CD4-positive, alpha-beta T cell treated with Interleukin-15 for 1 hour (primary cell): ENCODE results near the gene LCK.

ENCODE experiments used
- DNase-seq: peaks from one replicate; pipeline ENCODE4 v3.0.0-alpha.2; 2020

LCK gene

DNA sequence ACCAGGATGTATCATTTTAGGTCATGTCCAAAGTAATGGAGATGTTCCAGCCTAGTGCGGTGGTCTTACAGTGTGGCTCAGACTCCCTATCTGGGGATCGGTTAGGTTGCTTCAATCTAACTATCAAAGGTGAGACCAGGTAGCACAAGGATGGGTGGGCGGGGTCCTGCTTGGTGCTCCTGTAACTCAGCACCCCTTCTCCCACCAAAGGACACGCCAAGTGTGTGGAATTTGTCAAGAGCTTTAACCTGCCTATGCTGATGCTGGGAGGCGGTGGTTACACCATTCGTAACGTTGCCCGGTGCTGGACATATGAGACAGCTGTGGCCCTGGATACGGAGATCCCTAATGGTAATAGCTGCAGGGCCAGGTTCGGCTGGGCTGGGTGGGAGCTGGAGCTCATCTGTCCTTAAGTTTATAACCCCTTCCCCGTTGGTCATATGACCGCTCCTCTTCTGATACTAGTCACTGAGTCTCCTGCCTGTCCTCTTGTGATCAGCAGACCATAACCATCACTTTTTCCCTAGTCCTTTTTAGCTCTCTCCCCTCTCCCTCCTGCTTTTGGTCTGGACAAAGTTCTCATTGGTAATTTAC, 79.6 kb downstream of the LCK start:
- no peak for DNase-seq

- DNase-seq: no peak
Observed at GRCh38 chr1:32331549-32331948, 80.5 kb downstream of the LCK start.

- DNase-seq: no peak
Observed at GRCh38 chr1:32332290-32333079, 81.4 kb downstream of the LCK start.

- no peak for DNase-seq
Observed at GRCh38 chr1:32333251-32333963, 82.3 kb downstream of the LCK start.

- DNase-seq: no peak
Observed at GRCh38 chr1:32334274-32334861, 83.3 kb downstream of the LCK start.

DNA sequence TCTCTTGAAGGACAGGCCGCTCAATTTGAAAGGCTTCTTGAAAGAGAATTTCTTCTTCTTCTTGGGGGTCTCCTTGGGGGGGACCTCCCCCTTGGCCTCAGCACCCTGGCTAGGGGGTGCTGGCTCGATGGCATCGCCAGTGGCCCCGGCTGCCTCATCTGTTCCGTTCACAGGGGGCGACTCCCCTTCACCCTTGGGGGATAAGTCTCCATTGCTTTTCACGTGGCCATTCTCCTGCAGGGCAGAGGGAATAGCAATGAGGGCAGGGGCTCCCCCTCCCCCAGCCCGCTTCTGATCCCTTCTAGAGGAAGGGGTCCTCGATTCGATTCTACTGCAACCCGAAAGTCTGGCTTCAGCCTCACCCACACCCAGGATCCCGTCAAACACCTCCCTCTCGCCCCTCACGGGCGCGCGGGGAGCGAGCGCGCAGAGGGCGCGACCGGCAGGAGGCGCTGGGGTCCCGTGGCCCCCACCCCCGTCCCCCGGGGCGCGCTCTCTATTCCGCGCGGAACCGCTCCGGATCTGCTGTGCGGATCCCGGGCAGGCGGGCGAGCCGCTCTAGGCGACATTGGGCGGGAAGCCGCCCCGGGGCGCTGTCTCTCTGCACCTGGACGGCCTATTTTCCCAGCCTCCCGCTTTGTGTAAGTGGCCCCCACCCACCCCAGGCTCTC, 83.9 kb downstream of the LCK start:
- DNase-seq: peak; percentile 69

DNA sequence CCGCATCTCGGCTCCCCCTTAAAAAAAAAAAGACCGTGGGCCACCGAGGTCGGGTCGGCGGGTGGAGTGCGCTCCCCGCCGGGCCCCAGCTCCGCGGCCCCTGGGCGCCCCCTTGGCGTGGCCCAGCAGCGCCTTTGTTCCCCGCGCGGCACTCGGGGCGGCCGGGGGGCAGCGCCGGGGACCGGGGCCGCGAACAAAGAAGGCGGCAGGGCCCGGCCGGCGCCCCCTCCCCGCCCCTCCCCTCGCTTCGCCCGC, 84.4 kb downstream of the LCK start:
- no peak for DNase-seq
